NCI-H2227 (cell line): Measurements from ENCODE around the gene POLN.
"Not testable (repeated sequence)": the region's sequence is repeated elsewhere in the genome, so short reads cannot be mapped to it uniquely, and the experiment has no call there.

Experiments used
- DNase-seq: peaks from one replicate; lab custom pipeline; 2025; ENCODE audit not compliant: unreplicated experiment; lab: John Stamatoyannopoulos, UW

Gene POLN

GRCh38 chr4:2044542-2045517, 197.1 kb downstream of the POLN start:
- no peak for DNase-seq

- no peak for DNase-seq
These were observed 197.8 kb downstream of the POLN start for GRCh38 chr4:2044119-2044485.

GRCh38 chr4:2043396-2044118, 198.4 kb downstream of the POLN start:
- DNase-seq = no peak

- DNase-seq = no peak
These were observed 198.9 kb downstream of the POLN start for GRCh38 chr4:2042947-2043395.

GRCh38 chr4:2042204-2042946, 199.5 kb downstream of the POLN start:
- DNase-seq = peak; percentile 16

GRCh38 chr4:2041239-2042130, 200.4 kb downstream of the POLN start:
- DNase-seq = peak; percentile 86

GRCh38 chr4:2040391-2041238, 201.3 kb downstream of the POLN start:
- peak; percentile 27 for DNase-seq

GRCh38 chr4:2036866-2037265, 205.1 kb downstream of the POLN start:
- no peak for DNase-seq

GRCh38 chr4:2036327-2036726, 205.6 kb downstream of the POLN start:
- no peak for DNase-seq

GRCh38 chr4:2031161-2031560, 210.8 kb downstream of the POLN start:
- DNase-seq = not testable (repeated sequence)

GRCh38 chr4:2027120-2027519, 214.8 kb downstream of the POLN start:
- not testable (repeated sequence) for DNase-seq

GRCh38 chr4:2025817-2026216, 216.1 kb downstream of the POLN start:
- DNase-seq = no peak

- no peak for DNase-seq
These were observed 217.2 kb downstream of the POLN start for GRCh38 chr4:2024683-2025082.
